RWPE1 (cell line): ENCODE results near the gene NOS1AP.

Source experiments
- CTCF ChIA-PET: fragments of 350-600 bp; sonication (Branson Sonifier 250); formaldehyde crosslinking; extraction: SDS; loops from one replicate; lab custom pipeline; 2021; lab: Yijun Ruan, JAX
- POLR2A ChIA-PET: fragments of 400-600 bp; formaldehyde crosslinking; extraction: SDS; loops from one replicate; lab custom pipeline; 2020; ENCODE audit warnings: antibody characterized with exemption; ENCODE audit not compliant: low non-redundant PET; lab: Yijun Ruan, JAX
- DNase-seq: peaks from one replicate; pipeline ENCODE4 v3.0.0; 2012; ENCODE audit warnings: low spot score
- H3K27ac ChIP-seq: fragments of 450-650 bp; 2 replicates; pipeline ENCODE4 v1.5.1; 2017
- CTCF ChIP-seq: fragments of 450-650 bp; conservative IDR thresholded peaks from 2 replicates; pipeline ENCODE4 v1.5.1; 2017; ENCODE audit warnings: low read depth, mild to moderate bottlenecking

The NOS1AP gene

GRCh38 chr1:162025541-162025940 lies 44.0 kb upstream of the NOS1AP start:
- no peak for TF ChIP-seq CTCF
- POLR2A ChIA-PET: no interaction called here
- H3K27ac ChIP-seq: no peak overlapping the region
- no peak for DNase-seq
- CTCF ChIA-PET: interaction anchor here (0.6 kb wide), 1 partner anchor 161 kb away, joined by 4 read pairs; no protein-coding TSS in a partner anchor

DNA sequence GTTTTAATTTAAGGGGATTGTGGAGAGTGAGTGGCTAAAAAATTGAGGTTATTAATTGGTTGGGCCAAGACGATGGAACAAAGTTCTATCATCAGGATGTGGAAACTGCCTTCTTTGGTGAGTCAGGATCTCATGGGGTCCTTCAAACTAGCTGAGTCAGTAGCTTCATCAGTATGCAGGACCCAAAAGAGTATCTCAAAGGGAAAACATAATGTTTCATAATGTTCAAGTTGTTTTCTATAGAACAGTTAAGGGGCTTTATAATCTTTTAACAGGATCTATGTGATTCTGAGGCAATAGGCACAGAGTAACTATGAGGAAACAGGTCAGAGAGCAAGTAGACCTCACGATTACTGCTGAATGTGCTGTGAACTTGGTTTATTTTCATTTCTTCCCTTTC lies 42.6 kb upstream of the NOS1AP start:
- CTCF ChIA-PET: interaction anchor here (0.6 kb wide), 1 partner anchor 92 kb away, joined by 3 read pairs; no protein-coding TSS in a partner anchor

DNA sequence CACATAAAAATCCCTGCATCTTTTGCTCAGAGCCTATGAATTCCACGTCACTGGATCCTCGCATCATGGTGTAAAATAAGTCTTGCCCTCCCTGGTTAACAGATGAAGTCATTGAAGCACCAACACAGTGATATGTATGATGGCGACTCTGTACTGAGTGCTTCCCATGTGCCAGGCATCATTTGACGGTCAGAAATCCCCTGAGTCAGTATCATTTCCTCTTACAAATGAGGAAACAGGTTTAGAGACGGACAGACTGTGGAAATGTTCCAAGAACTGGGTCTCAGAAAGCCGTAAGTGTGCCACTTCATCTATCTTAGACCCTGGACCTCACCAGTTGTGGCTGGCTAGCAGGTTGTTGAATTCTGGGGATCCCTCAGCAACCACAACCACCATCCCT lies 40.8 kb upstream of the NOS1AP start:
- no peak for DNase-seq

More for the DNA sequence above, 42.6 kb upstream of the NOS1AP start:
- H3K27ac ChIP-seq: no peak overlapping the region
- TF ChIP-seq CTCF: no peak
- no peak for DNase-seq
- POLR2A ChIA-PET: no interaction called here

GRCh38 chr1:162029157-162029556 lies 40.3 kb upstream of the NOS1AP start:
- DNase-seq: no peak
- H3K27ac ChIP-seq: no peak overlapping the region
- ChIA-PET CTCF (interaction anchor here (0.6 kb wide), 1 partner anchor 331 kb away, joined by 5 read pairs; no protein-coding TSS in a partner anchor), POLR2A (no interaction called here)
- TF ChIP-seq CTCF: no peak

More for the DNA sequence above, 40.8 kb upstream of the NOS1AP start:
- ChIA-PET POLR2A (no interaction called here), CTCF (interaction anchor here (0.6 kb wide), 1 partner anchor 331 kb away, joined by 5 read pairs; no protein-coding TSS in a partner anchor)
- no peak for TF ChIP-seq CTCF
- no peak overlapping the region for H3K27ac ChIP-seq

- ChIA-PET CTCF (interaction anchor here (0.5 to 1.6 kb wide), 2 partner anchors 51 to 238 kb away, joined by 3 to 5 read pairs; no protein-coding TSS in a partner anchor), POLR2A (no interaction called here)
- no peak for TF ChIP-seq CTCF
- DNase-seq: no peak
- no peak overlapping the region for H3K27ac ChIP-seq
These were observed 38.7 kb upstream of the NOS1AP start for GRCh38 chr1:162030759-162031280.

GRCh38 chr1:162033428-162033827 lies 36.1 kb upstream of the NOS1AP start:
- no peak for TF ChIP-seq CTCF
- DNase-seq: no peak
- no peak overlapping the region for H3K27ac ChIP-seq
- POLR2A ChIA-PET: no interaction called here
- CTCF ChIA-PET: interaction anchor here (0.8 kb wide), 1 partner anchor 23 kb away, joined by 3 read pairs; no protein-coding TSS in a partner anchor
